Mesodermal cell (in vitro differentiated cells): ENCODE results near the gene CRYBG1. TPM values are rescaled to one million over a fixed set of nuclear protein-coding genes. Genes with fewer than 3 reads are reported as not detected.
A peak's percentile ranks its signal among the peaks of the same experiment; 100 is the strongest.

ENCODE experiments used
- H3K27ac ChIP-seq: 2 replicates; pipeline ENCODE4 v1.7.0; 2013; ENCODE audit warnings: mild to moderate bottlenecking, low read depth, low read length, moderate library complexity; ENCODE audit not compliant: severe bottlenecking
- H3K36me3 ChIP-seq: 2 replicates; pipeline ENCODE4 v1.7.1; 2013; ENCODE audit warnings: mild to moderate bottlenecking, low read length, moderate library complexity; ENCODE audit not compliant: control insufficient read depth, insufficient read depth
- H3K4me1 ChIP-seq: one replicate; pipeline ENCODE4 v1.7.1; 2013; ENCODE audit warnings: mild to moderate bottlenecking, low read length; ENCODE audit not compliant: insufficient read depth, control insufficient read depth, poor library complexity, severe bottlenecking
- H3K4me3 ChIP-seq: 2 replicates; pipeline ENCODE4 v1.7.0; 2013; ENCODE audit warnings: low read length, control low read depth, mild to moderate bottlenecking; ENCODE audit not compliant: insufficient read depth, poor library complexity, severe bottlenecking; ENCODE audit errors: extremely low read depth
- H3K9me3 ChIP-seq: 2 replicates; pipeline ENCODE4 v1.7.1; 2013; ENCODE audit warnings: mild to moderate bottlenecking, low read length, moderate library complexity; ENCODE audit not compliant: control insufficient read depth
- WGBS, 2 experiments: methylation state at CpG; one replicate each; pipeline ENCODE4 v1.1.5; 2013; ENCODE audit warnings: missing lambda C conversion rate in 2 of 2; ENCODE audit not compliant: insufficient coverage in 2 of 2; 5-methylcytosine and 5-hydroxymethylcytosine counted together
- polyA plus RNA-seq, 2 experiments: library from polyadenylated mRNA; stranded (reverse); fragments of 50-300 nt; gene quantifications; one replicate each; pipeline ENCODE4 v1.2.3, GENCODE V29; 2013

CRYBG1 gene
- polyA plus RNA-seq (2013, experiment 1 of 2): not detected
- polyA plus RNA-seq (2013, experiment 2 of 2): 0.05 TPM

- peaks cover 3% of the 10 kb centered on the region for H3K4me1 ChIP-seq
- no peak within 1 kb of the TSS for H3K27ac ChIP-seq
- no peaks in the 10 kb centered on the region for H3K36me3 ChIP-seq
- H3K9me3 ChIP-seq: no peaks in the 10 kb centered on the region
- 0 to 1% methylated on average over 44 to 66 of the region's 66 CpGs for WGBS, 2 experiments
- peak within 1 kb of the TSS; percentile 39 for H3K4me3 ChIP-seq
Observed at GRCh38 chr6:106360410-106360988, at the start of gene CRYBG1. Gene CRYBG1 (plus strand): TSS chr6:106360717. CDS start chr6:106360909, 192 bp downstream.

GRCh38 chr6:106315765-106316374 lies 44.6 kb upstream of the CRYBG1 start:
- 84 to 93% methylated on average over 3 to 5 of the region's 6 CpGs for WGBS, 2 experiments
- peaks cover 23% of the 10 kb centered on the region for H3K4me1 ChIP-seq
- H3K9me3 ChIP-seq: no peaks in the 10 kb centered on the region
- H3K36me3 ChIP-seq: peaks cover 28% of the 10 kb centered on the region
- H3K27ac ChIP-seq: no peak overlapping the region
- H3K4me3 ChIP-seq: no peak overlapping the region

GRCh38 chr6:106316375-106316766 lies 44.1 kb upstream of the CRYBG1 start:
- H3K36me3 ChIP-seq: peaks cover 28% of the 10 kb centered on the region
- H3K4me3 ChIP-seq: no peak overlapping the region
- 93 to 94% methylated on average over 2 of the region's 3 CpGs for WGBS, 2 experiments
- H3K4me1 ChIP-seq: peaks cover 18% of the 10 kb centered on the region
- no peaks in the 10 kb centered on the region for H3K9me3 ChIP-seq
- H3K27ac ChIP-seq: no peak overlapping the region

DNA sequence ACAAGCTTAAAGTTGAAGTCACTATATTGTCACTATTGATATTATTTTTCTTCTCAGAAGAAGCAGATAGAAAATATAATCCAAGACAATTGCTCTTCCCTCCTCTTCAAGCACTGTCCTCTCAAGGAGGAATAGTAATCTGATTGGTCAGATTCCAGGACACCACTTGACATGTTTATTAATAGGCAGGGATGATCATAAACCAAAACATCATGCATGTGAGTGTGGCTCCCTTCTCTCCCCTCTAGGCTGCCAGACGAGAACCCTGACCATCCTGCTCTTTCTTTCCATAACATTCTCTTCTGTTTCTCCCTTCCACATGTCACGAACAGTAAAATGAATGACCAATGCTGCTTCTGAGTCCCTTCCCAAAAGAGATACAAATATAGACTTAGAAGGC lies 42.5 kb upstream of the CRYBG1 start:
- peaks cover 20% of the 10 kb centered on the region for H3K36me3 ChIP-seq
- no peak overlapping the region for H3K27ac ChIP-seq
- peaks cover 5% of the 10 kb centered on the region for H3K4me1 ChIP-seq
- H3K4me3 ChIP-seq: no peak overlapping the region
- no peaks in the 10 kb centered on the region for H3K9me3 ChIP-seq
- 94 to 100% methylated on average over 1 to 2 of the region's 2 CpGs for WGBS, 2 experiments

DNA sequence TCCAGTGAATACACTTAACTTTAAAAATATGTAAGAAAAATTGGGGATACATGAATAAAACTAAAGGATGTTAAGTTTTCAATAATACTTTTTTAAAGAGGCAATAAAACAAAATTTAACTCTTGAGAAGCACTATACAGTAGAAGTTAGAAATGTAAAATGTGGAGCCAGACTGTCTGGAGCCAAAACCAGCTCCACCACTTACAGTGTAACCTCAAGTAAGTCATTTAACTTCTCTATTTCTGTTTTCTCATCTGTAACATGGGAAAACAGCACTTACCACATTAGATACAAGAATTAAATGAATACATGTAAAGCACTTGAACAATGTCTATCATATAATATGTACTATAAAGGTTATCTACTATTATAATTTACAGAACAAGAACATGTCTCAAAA lies 41.7 kb upstream of the CRYBG1 start:
- Histone ChIP-seq H3K4me1 (peaks cover 3% of the 10 kb centered on the region), H3K4me3 (no peak overlapping the region), H3K9me3 (no peaks in the 10 kb centered on the region), H3K27ac (no peak overlapping the region), H3K36me3 (peaks cover 18% of the 10 kb centered on the region)

DNA sequence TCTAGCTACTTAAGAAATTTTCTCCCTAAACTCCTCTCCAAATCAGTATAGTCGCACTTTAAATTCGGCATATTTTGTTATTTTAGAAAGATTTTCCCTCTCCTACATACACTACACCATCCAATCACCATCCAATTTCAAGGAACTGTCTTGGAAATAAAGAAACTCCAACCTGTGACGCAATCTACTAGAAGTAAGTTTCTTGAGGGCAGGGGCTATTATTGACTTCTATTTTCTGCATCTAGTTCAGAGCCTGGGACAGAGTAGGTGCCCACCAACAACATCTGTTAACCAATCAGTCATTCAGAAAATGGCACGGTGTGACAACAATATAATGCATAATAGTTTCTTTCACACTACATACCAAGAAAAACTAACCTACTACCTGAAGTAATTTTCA lies 38.6 kb upstream of the CRYBG1 start:
- Histone ChIP-seq H3K9me3 (no peaks in the 10 kb centered on the region), H3K36me3 (no peaks in the 10 kb centered on the region), H3K27ac (no peak overlapping the region), H3K4me1 (no peaks in the 10 kb centered on the region), H3K4me3 (no peak overlapping the region)
- WGBS, 2 experiments: 100% methylated on average over 1 to 2 of the region's 4 CpGs

- Histone ChIP-seq H3K27ac (peak overlapping the region; percentile 89), H3K36me3 (no peaks in the 10 kb centered on the region), H3K9me3 (no peaks in the 10 kb centered on the region), H3K4me1 (no peaks in the 10 kb centered on the region), H3K4me3 (peak overlapping the region; percentile 89)
- 9 to 19% methylated on average over 4 to 6 of the region's 9 CpGs for WGBS, 2 experiments
Observed at GRCh38 chr6:106324726-106325335, 35.7 kb upstream of the CRYBG1 start.

DNA sequence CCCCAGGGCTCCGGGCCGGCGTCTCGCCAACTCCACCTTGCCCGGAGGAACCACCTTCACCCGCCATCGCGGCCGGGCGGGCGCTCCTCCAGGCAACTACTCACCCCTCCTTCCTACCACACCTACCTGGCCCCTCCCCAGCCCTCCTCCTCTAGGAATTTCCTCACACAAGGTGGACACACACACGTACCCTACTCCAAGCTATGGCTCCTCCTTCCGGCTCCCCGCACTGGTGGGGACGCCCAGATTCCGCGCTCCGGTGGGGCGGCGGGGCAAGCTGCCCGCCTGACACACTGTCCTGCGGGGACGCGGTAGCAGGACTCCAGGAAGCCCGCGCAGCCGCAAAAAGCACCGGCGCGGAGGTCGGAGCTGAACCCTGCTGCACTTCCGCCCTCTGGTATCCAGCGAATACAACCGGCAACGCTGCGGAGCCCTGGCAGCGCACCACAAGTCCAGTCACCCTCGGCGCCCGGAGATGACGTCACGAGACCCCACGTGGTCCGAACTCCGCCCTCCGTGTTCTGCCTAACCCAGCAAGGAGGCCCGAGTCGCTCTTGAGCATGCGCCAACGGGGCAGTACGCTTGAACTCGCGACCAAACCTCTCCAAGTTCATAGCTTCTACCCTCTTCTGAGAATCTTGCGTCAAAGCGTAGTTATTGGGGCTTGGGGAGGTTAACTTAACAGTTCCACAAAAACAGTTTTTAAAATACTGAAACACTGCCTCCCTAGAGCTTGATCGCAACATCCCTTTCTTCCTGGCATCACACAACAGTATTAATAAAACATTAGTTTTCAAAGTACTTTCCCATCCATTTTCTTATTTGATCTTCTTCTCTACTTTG lies 35.0 kb upstream of the CRYBG1 start, which contains the start of gene ATG5:
Gene ATG5 (minus strand): TSS at position 425 of the 843 bp plus-strand sequence. CDS start 9,552 bp downstream, outside the sequence.
- peak within 1 kb of the TSS; percentile 89 for H3K4me3 ChIP-seq
- H3K9me3 ChIP-seq: no peaks in the 10 kb centered on the region
- H3K4me1 ChIP-seq: no peaks in the 10 kb centered on the region
- H3K36me3 ChIP-seq: no peaks in the 10 kb centered on the region
- peak within 1 kb of the TSS; percentile 89 for H3K27ac ChIP-seq
- 2% methylated on average over 36 to 40 of the region's 56 CpGs for WGBS, 2 experiments

DNA sequence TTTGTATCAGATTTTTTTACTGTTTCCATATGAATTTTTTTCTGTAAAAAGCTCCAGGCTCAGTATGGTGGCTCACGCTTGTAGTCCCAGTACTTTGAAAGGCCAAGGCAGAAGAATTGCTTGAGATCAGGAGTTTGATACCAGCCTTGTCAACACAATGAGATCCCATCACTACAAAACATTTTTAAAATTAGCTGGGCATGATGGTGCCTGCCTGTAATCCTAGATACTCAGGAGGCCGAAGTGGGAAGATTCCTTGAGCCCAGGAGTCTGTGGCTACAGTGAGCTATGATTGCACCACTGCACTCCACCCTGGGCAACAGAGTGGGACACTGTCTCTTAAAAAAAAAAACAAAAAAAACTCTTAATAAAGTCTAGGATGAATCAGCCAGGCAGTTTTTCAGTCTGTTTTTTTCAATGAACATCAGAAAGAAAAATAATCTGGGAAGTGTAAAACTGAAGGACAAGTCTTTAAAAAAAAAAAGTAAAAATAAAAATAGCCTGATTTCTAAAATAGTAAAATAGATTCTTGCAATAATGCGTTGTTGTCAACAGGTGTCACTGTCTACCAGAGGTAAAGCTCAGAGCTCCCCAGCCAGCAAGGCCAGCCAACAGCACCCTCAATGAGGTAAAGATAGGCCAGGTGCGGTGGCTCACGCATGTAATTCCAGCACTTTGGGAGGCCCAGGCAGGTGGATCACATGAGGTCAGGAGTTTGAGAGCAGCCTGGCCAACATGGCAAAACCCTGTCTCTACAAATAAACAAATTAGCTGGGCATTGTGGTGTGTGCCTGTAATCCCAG lies 25.7 kb upstream of the CRYBG1 start:
- Histone ChIP-seq H3K9me3 (no peaks in the 10 kb centered on the region), H3K36me3 (no peaks in the 10 kb centered on the region), H3K4me1 (no peaks in the 10 kb centered on the region), H3K27ac (no peak overlapping the region), H3K4me3 (no peak overlapping the region)
- 42 to 65% methylated on average over 3 to 4 of the region's 5 CpGs for WGBS, 2 experiments
